ENCODE data around the gene DENND4A. TPM values are rescaled to one million over a fixed set of nuclear protein-coding genes. Genes with fewer than 3 reads are reported as not detected.

The DENND4A gene
- 6.1 and 6.4 TPM in 2 replicates for total RNA-seq

GRCh38 chr15:65792138-65792987 is at the start of gene DENND4A:
TSS of gene DENND4A (minus strand) at chr15:65792293. CDS start at chr15:65756450, 35,843 bp downstream.

DNA sequence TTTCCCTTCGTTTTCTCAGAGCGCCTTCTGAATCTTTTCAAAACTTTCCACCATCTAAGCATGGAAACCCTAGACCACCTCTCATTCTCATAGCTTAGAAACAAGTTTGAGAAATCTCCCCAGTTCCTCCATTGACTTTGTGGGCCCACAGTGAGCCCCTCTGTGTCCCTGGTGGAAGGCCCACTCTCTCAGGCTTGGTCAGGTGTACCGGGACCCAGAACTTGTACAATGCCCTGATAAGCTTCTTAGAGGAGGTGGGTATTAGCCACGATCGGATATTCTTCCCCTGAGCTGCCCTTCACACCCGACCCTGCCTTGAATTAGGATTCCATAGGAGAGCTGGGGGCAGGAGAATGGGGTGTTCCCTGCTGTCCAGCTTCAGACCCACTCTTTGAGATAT is 170.5 kb downstream of the DENND4A start, which contains the start of gene SLC24A1:
SLC24A1 (plus strand) TSS at position 301 of the 400 bp plus-strand sequence. CDS start 2,143 bp downstream, outside the sequence.

GRCh38 chr15:65610871-65611718 is 181.0 kb downstream of the DENND4A start, which contains the start of gene INTS14:
TSS of gene INTS14 (minus strand) at chr15:65611131. CDS start at chr15:65607380, 3,751 bp downstream.

Other genes with a start within 250 kb of the DENND4A start
- gene INTS14, start 181.2 kb downstream of the DENND4A start, total RNA-seq = 31.6 and 40.9 TPM in 2 replicates
- 4.9 and 6.2 TPM in 2 replicates for gene SLC24A1, start 170.4 kb downstream of the DENND4A start, total RNA-seq
- gene RAB11A, start 77.2 kb upstream of the DENND4A start, total RNA-seq = 258 and 344 TPM in 2 replicates